GM19351 (cell line): ENCODE measurements around the gene SLC6A18.
"Not testable (repeated sequence)": the region's sequence is repeated elsewhere in the genome, so short reads cannot be mapped to it uniquely, and the experiment has no call there.

Source experiments
- ATAC-seq: cut with Tn5 transposase; IDR thresholded peaks from one replicate; pipeline ENCODE4 v1.9.1; 2021; ENCODE audit warnings: mild to moderate bottlenecking, moderate library complexity; ENCODE audit not compliant: unreplicated experiment

SLC6A18 gene

GRCh38 chr5:1284336-1284970 lies 59.3 kb downstream of the SLC6A18 start:
- not testable (repeated sequence) for ATAC-seq

- ATAC-seq = no peak
Measured at GRCh38 chr5:1285141-1285540, 60.0 kb downstream of the SLC6A18 start.

DNA sequence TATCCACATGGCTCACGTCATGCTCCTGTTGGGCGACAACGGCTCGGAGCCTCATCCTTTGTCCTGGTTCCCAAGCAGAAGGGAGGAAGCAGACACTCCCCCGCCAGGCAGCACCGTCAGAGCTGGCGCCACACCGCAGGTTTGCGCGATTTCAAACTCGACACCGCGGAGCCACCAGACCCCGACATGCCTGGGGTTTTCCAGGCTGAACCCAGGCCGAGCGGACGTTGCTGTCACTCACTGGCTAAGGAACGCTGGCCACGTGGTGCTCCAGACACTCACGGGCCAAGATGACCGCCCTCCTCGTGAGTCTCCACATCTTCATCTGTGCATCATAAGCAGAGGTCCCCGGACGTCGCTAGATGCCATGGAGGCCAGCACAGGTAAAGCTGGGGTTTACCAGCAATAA lies 60.7 kb downstream of the SLC6A18 start:
- no peak for ATAC-seq

DNA sequence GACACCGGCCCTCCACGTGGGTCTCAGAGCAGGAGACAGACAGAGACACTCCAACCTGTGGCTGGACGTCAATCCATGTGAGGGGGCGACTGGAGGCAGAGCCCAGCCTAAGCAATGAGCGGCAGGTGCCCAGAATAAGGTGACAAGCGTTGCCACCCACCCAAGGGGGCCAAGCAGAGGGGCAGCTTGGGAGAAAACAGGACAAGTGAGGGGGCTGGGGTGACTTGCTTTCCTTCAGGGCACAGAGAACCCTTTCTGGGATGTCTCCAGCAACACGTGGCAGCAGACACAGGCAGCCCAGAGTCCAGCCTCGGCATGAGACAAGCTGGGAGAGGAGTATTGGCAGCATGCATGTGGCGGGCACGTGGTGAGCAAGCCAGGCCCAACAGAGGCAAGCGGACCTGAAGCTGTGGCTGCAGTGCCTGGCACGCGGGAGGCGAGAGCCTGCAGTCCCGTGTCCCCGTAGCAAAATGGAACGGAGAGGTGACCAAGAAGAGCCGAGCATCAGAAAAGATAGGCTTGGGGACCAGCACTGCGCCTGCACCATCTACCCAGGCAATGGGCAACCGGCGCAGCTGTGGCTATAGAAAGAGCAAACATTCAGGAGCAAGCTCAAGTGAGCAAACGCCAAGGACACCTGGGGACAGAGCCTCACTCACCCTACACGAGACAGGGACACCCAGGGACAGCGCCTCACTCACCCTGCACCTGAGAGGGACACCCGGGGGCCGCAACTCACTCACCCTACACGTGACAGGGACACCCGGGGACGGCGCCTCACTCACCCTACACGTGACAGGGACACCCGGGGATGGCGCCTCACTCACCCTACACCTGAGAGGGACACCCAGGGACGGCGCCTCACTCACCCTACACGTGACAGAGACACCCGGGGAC lies 63.5 kb downstream of the SLC6A18 start:
- ATAC-seq = no peak

DNA sequence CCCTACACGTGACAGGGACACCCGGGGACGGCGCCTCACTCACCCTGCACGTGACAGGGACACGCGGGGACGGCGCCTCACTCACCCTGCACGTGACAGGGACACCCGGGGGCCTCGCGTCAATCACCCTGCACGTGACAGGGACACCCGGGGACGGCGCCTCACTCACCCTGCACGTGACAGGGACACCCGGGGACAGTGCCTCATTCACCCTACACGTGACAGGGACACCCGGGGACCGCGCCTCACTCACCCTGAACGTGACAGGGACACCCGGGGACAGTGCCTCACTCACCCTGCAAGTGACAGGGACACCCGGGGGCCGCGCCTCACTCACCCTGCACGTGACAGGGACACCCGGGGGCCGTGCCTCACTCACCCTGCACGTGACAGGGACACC lies 64.4 kb downstream of the SLC6A18 start:
- ATAC-seq = not testable (repeated sequence)

DNA sequence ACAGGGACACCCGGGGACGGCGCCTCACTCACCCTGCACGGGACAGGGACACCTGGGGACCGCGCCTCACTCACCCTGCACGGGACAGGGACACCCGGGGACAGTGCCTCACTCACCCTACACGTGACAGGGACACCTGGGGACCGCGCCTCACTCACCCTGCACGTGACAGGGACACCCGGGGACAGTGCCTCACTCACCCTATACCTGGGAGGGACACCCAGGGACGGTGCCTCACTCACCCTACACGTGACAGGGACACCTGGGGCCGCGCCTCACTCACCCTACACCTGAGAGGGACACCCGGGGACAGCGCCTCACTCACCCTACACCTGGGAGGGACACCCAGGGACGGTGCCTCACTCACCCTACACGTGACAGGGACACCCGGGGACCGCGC lies 65.8 kb downstream of the SLC6A18 start:
- not testable (repeated sequence) for ATAC-seq

DNA sequence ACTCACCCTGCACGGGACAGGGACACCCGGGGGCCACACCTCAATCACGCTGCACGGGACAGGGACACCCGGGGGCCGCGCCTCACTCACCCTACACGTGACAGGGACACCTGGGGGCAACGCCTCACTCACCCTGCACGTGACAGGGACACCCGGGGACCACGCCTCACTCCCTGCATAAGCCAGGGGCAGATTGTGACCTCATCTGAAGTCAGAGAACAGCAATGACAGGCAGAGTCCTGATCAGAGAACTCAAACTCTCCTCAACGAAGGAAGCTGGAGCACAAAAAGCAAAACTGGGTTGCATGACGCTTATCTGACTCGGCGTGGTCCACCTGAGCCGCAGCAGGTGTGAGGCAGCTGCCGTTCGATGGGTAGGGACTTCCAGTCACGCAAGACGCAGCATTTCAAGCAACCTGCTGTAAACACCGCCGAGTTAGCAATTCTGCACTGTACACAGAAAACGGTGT lies 66.5 kb downstream of the SLC6A18 start:
- ATAC-seq = no peak

- no peak for ATAC-seq
Measured at GRCh38 chr5:1292139-1292538, 67.0 kb downstream of the SLC6A18 start.

GRCh38 chr5:1292846-1293415 lies 67.8 kb downstream of the SLC6A18 start:
- ATAC-seq = no peak

GRCh38 chr5:1293416-1294205 lies 68.4 kb downstream of the SLC6A18 start:
- ATAC-seq = no peak

- no peak for ATAC-seq
Measured at GRCh38 chr5:1294206-1294834, 69.1 kb downstream of the SLC6A18 start.

DNA sequence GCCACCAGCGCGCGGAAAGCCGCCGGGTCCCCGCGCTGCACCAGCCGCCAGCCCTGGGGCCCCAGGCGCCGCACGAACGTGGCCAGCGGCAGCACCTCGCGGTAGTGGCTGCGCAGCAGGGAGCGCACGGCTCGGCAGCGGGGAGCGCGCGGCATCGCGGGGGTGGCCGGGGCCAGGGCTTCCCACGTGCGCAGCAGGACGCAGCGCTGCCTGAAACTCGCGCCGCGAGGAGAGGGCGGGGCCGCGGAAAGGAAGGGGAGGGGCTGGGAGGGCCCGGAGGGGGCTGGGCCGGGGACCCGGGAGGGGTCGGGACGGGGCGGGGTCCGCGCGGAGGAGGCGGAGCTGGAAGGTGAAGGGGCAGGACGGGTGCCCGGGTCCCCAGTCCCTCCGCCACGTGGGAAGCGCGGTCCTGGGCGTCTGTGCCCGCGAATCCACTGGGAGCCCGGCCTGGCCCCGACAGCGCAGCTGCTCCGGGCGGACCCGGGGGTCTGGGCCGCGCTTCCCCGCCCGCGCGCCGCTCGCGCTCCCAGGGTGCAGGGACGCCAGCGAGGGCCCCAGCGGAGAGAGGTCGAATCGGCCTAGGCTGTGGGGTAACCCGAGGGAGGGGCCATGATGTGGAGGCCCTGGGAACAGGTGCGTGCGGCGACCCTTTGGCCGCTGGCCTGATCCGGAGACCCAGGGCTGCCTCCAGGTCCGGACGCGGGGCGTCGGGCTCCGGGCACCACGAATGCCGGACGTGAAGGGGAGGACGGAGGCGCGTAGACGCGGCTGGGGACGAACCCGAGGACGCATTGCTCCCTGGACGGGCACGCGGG lies 69.9 kb downstream of the SLC6A18 start, which contains the start of gene TERT:
TERT (minus strand) TSS at position 234 of the 815 bp plus-strand sequence; CDS start at position 155, 79 bp downstream.
- ATAC-seq = no peak

GRCh38 chr5:1295650-1296037 lies 70.5 kb downstream of the SLC6A18 start:
- no peak for ATAC-seq
